ENCODE measurements around the gene KIF21A.

Gene KIF21A

DNA sequence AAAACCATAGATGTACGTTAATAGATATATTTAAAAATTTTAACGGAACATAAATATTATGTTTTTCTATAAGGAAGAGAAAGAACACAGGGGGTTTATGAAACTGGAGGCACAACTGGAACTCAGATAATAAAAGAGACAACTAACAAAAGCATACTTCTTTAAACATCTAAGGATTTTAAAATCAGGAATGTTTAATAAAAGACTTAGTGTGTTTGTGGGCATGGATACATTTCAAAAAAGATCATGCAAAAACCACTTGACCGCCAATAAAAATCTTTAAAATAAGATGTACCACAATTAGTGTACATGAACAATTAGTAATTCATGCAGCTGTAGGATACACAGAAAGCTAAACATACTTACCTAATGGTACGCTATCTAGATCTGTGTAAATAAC is 113.0 kb downstream of the KIF21A start:
- Histone ChIP-seq H3K9me2 (replicated peaks; ENCODE audit: insufficient read depth, low read length) (no peaks in the 10 kb centered on the region), H2AFZ (ENCODE audit: low read depth, low read length, severe bottlenecking) (no peak overlapping the region), H3F3A (ENCODE audit: insufficient read depth) (no peaks in the 10 kb centered on the region), H3K79me2 (ENCODE audit: insufficient read depth, low read length) (no peaks in the 10 kb centered on the region), H3K4me2 (ENCODE audit: low read depth, low read length, poor library complexity, severe bottlenecking) (no peak overlapping the region), H3K27me3 (ENCODE audit: low read length) (no peaks in the 10 kb centered on the region), H3K9me3 (ENCODE audit: insufficient read depth, low read length) (no peaks in the 10 kb centered on the region), H3K9ac (ENCODE audit: low read length) (no peak overlapping the region), H3K36me3 (ENCODE audit: low read length) (0 out of 2 replicates have a peak, but pooled peaks cover 3% of the 10 kb centered on the region), H3K4me3 (ENCODE audit: insufficient read depth, low read length, poor library complexity, severe bottlenecking) (no peak overlapping the region), H4K20me1 (ENCODE audit: low read depth, low read length) (no peaks in the 10 kb centered on the region), H3K27ac (ENCODE audit: low read depth, low read length) (no peak overlapping the region)
- TF ChIP-seq CTCF (IDR thresholded peaks at IDR 0.05; ENCODE audit: insufficient read depth, low read length, poor library complexity, severe bottlenecking) (no peak), EZH2phosphoT487 (conservative IDR thresholded peaks at IDR 0.05; ENCODE audit: low read length) (no peak)

GRCh38 chr12:39329018-39329417 is 113.9 kb downstream of the KIF21A start:
- Histone ChIP-seq H3K9me3 (ENCODE audit: insufficient read depth, low read length) (no peaks in the 10 kb centered on the region), H3K9ac (ENCODE audit: low read length) (no peak overlapping the region), H3F3A (ENCODE audit: insufficient read depth) (no peaks in the 10 kb centered on the region), H4K20me1 (ENCODE audit: low read depth, low read length) (no peaks in the 10 kb centered on the region), H3K27me3 (ENCODE audit: low read length) (no peaks in the 10 kb centered on the region), H2AFZ (ENCODE audit: low read depth, low read length, severe bottlenecking) (no peak overlapping the region), H3K4me3 (ENCODE audit: insufficient read depth, low read length, poor library complexity, severe bottlenecking) (no peak overlapping the region), H3K27ac (ENCODE audit: low read depth, low read length) (no peak overlapping the region), H3K36me3 (ENCODE audit: low read length) (0 out of 2 replicates have a peak, but pooled peaks cover 3% of the 10 kb centered on the region), H3K9me2 (replicated peaks; ENCODE audit: insufficient read depth, low read length) (no peaks in the 10 kb centered on the region), H3K79me2 (ENCODE audit: insufficient read depth, low read length) (no peaks in the 10 kb centered on the region), H3K4me2 (ENCODE audit: low read depth, low read length, poor library complexity, severe bottlenecking) (no peak overlapping the region)
- TF ChIP-seq EZH2phosphoT487 (conservative IDR thresholded peaks at IDR 0.05; ENCODE audit: low read length) (no peak), CTCF (IDR thresholded peaks at IDR 0.05; ENCODE audit: insufficient read depth, low read length, poor library complexity, severe bottlenecking) (no peak)

DNA sequence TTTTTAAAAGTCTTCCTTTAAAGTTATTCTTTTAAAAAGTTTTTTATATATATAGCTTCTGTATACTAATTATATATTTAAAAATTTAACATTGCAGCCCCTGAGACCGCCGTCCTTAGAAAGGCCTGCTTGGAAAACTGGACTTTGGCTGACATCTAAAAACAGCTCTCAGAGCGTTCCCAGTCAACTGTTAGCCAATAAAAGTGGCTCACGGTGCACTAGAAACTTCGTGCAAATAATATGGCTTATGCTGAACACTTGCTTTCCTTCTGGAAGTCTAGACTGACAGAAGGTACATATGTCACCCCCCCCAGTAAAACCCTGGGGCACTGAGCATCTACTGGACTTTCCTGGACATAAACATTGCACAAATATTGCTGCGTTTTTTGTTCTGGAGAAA is 115.0 kb downstream of the KIF21A start:
- Histone ChIP-seq H3K9me3 (ENCODE audit: insufficient read depth, low read length) (no peaks in the 10 kb centered on the region), H3K9me2 (replicated peaks; ENCODE audit: insufficient read depth, low read length) (no peaks in the 10 kb centered on the region), H4K20me1 (ENCODE audit: low read depth, low read length) (no peaks in the 10 kb centered on the region), H3K4me3 (ENCODE audit: insufficient read depth, low read length, poor library complexity, severe bottlenecking) (no peak overlapping the region), H3K79me2 (ENCODE audit: insufficient read depth, low read length) (no peaks in the 10 kb centered on the region), H3F3A (ENCODE audit: insufficient read depth) (no peaks in the 10 kb centered on the region), H3K27ac (ENCODE audit: low read depth, low read length) (no peak overlapping the region), H3K36me3 (ENCODE audit: low read length) (0 out of 2 replicates have a peak, but pooled peaks cover 3% of the 10 kb centered on the region), H2AFZ (ENCODE audit: low read depth, low read length, severe bottlenecking) (no peak overlapping the region), H3K9ac (ENCODE audit: low read length) (no peak overlapping the region), H3K27me3 (ENCODE audit: low read length) (no peaks in the 10 kb centered on the region), H3K4me2 (ENCODE audit: low read depth, low read length, poor library complexity, severe bottlenecking) (no peak overlapping the region)
- TF ChIP-seq EZH2phosphoT487 (conservative IDR thresholded peaks at IDR 0.05; ENCODE audit: low read length) (no peak), CTCF (IDR thresholded peaks at IDR 0.05; ENCODE audit: insufficient read depth, low read length, poor library complexity, severe bottlenecking) (no peak)

Measured in SU-DHL-6 (cell line).